VCaP (cell line): ENCODE data around the gene CENPF.

Experiments used
- H3K27ac ChIP-seq: fragments of 450-650 bp; 2 replicates; pipeline ENCODE4 v1.5.1; 2017
- TF ChIP-seq, protein P1 (sequence below): fragments of 450-650 bp; conservative IDR thresholded peaks from 2 replicates; pipeline ENCODE4 v1.5.1; 2017; ENCODE audit warnings: mild to moderate bottlenecking, moderate library complexity

CENPF gene

GRCh38 chr1:214579183-214579582, 23.8 kb upstream of the CENPF start:
- TF ChIP-seq, protein P1, sequence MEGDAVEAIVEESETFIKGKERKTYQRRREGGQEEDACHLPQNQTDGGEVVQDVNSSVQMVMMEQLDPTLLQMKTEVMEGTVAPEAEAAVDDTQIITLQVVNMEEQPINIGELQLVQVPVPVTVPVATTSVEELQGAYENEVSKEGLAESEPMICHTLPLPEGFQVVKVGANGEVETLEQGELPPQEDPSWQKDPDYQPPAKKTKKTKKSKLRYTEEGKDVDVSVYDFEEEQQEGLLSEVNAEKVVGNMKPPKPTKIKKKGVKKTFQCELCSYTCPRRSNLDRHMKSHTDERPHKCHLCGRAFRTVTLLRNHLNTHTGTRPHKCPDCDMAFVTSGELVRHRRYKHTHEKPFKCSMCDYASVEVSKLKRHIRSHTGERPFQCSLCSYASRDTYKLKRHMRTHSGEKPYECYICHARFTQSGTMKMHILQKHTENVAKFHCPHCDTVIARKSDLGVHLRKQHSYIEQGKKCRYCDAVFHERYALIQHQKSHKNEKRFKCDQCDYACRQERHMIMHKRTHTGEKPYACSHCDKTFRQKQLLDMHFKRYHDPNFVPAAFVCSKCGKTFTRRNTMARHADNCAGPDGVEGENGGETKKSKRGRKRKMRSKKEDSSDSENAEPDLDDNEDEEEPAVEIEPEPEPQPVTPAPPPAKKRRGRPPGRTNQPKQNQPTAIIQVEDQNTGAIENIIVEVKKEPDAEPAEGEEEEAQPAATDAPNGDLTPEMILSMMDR = no peak
- no peak overlapping the region for H3K27ac ChIP-seq

DNA sequence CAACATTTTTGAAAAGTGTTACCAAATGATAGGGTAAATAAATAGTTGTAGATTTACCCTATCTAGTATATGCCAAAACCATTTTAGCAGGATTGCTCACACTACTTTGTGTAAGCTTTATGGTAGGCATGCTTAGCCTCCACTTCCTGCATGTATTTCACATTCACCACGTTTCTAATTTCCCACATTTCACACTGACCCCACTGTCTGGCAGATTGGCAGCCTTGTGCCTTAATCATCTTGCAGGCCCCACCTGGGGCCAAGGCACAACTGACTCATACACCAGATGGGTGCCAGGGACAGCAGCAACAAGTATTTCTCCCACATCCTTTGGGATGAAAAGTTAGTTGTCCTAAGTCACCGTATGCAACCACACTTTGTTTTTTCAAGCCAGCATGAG, 21.2 kb upstream of the CENPF start:
- TF ChIP-seq, protein P1 = no peak
- H3K27ac ChIP-seq = peak overlapping the region; percentile 53

DNA sequence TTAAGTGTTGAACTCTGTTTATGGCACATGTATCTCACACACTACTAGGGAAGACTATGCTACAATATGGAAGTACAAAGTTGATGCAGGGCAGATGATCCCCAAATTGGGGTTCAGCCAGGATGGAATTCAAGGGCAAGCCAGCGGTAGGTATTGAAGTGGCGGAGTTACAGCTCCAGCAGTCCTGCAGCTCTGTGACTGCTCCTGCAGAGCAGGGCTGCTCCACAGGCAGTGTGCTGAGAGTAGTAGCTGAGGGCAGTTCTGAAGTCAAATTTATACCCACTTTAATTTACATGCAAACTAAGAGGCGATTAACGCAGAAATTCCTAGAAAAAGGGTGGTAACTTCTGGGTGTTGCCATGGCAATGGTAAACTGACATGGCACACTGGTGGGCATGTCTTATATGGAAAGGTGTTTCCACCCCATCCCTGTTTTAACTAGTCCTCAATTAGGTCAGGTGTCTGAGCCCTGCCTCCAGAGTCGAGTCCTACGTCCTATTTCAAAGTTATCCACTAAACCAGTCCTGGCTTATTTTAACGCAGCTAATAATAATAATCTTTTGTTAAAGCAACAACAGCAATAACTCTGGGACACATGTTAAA, 20.6 kb upstream of the CENPF start:
- H3K27ac ChIP-seq = peak overlapping the region; percentile 53
- TF ChIP-seq, protein P1 = no peak

GRCh38 chr1:214583113-214583512, 19.9 kb upstream of the CENPF start:
- peak overlapping the region; percentile 53 for H3K27ac ChIP-seq
- TF ChIP-seq, protein P1 = no peak

DNA sequence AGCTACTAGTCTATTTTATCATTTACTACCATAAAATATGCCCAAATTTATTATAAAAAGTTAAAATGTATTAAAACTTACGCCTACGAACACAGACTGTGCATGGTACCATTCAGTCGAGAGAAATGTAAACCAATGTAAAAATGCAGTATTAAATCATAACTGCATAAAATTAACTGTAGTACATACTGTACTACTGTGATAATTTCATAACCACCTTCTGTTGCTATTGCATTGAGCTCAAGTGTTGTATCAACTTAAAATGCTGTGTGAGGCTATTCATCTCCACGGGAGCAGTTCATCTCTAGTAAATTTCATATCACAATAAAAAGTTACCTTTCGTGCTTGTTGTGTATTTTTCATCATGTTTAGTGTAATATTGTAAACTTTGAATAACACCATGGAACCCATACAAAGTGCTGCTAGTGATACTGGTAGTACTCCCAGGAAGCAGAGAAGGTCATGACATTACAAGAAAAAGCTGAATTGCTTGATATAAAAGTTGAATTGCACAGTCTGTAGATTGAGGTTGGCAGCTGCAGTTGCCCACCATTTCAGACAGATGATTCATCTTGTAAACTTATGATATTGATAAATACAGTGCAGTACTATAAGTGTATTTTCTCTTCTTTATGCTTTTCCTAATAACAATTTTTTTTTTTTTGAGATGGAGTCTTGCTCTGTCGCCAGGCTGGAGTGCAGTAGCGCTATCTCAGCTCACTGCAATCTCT, 19.0 kb upstream of the CENPF start:
- peak overlapping the region; percentile 53 for H3K27ac ChIP-seq
- TF ChIP-seq, protein P1 = no peak

DNA sequence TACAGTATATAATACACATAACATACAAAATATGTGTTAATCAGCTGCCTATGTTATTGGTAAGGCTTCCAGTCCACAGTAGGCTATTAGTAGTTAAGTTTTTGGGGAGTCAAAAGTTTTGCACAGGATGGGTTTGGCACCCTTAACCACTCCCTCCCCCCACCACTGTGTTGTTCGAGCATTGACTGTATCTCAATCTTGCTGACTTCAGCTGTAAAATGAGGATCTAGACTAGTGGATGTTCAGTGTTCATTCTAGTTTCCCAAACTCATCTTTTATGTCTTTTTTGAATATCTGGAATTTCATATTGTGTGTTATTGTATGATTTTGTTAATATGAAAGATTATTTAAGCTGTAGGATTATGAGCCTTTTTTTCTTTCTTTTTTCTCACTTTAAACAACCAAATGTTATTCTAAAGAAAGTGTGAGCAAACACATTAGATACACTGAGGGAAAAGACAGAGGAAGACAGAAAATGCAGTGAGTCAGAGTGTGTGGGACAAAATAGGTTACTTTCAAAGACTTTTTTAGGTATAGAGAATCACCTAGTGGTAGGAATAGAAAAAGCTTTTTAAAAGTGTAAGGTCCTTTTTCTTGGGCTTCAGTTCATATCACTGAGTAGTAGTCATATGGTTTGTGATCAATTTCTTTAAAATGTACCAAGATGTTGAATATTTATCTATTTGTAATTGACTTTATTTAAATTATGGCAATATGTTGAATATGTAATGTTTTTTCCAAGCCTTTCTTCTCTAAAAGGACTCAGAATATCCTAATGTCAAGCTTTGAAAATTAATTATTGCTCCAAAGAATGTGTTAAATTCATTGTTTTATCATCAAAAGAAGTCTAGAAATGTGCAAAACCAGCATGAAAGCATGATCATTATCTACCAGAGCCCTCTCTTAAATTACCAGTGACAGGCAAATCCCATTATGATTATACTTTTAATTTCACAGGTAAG, 17.9 kb upstream of the CENPF start:
- TF ChIP-seq, protein P1 = peak; percentile 91
- H3K27ac ChIP-seq = peak overlapping the region; percentile 53

- TF ChIP-seq, protein P1 = no peak
- H3K27ac ChIP-seq = no peak overlapping the region
These were observed 16.4 kb upstream of the CENPF start for GRCh38 chr1:214586621-214587020.
